Smooth muscle cell (in vitro differentiated cells): ENCODE data around the gene TSHZ2. TPM values are rescaled to one million over a fixed set of nuclear protein-coding genes. Genes with fewer than 3 reads are reported as not detected.
"Not testable (repeated sequence)": the region's sequence is repeated elsewhere in the genome, so short reads cannot be mapped to it uniquely, and the experiment has no call there.

ENCODE experiments used
- DNase-seq: peaks from one replicate; lab custom pipeline; 2025; ENCODE audit not compliant: unreplicated experiment; lab: John Stamatoyannopoulos, UW
- H2AFZ ChIP-seq: fragments of 200-600 bp; sonication (generic); 2 replicates; pipeline ENCODE4 v1.6.0; 2016; ENCODE audit warnings: antibody characterized with exemption, low read depth, mild to moderate bottlenecking
- H3F3A ChIP-seq: fragments of 200-600 bp; sonication (generic); 2 replicates; pipeline ENCODE4 v1.6.0; 2017; ENCODE audit warnings: antibody characterized with exemption, low read depth
- H3K27ac ChIP-seq: fragments of 200-600 bp; sonication (generic); 2 replicates; pipeline ENCODE4 v1.5.1; 2016; ENCODE audit warnings: low read depth, mild to moderate bottlenecking
- H3K27me3 ChIP-seq: fragments of 200-600 bp; sonication (generic); 2 replicates; pipeline ENCODE4 v1.6.1; 2016; ENCODE audit warnings: low read depth, mild to moderate bottlenecking
- H3K36me3 ChIP-seq: fragments of 200-600 bp; sonication (generic); 2 replicates; pipeline ENCODE4 v1.5.1; 2016; ENCODE audit warnings: low read depth
- H3K4me1 ChIP-seq: fragments of 200-600 bp; sonication (generic); 2 replicates; pipeline ENCODE4 v1.5.1; 2016; ENCODE audit warnings: low read depth
- H3K4me2 ChIP-seq: fragments of 200-600 bp; sonication (generic); 2 replicates; pipeline ENCODE4 v1.6.0; 2016; ENCODE audit warnings: mild to moderate bottlenecking
- H3K4me3 ChIP-seq: fragments of 200-600 bp; sonication (generic); 2 replicates; pipeline ENCODE4 v1.5.1; 2016; ENCODE audit warnings: mild to moderate bottlenecking
- H3K79me2 ChIP-seq: fragments of 200-600 bp; sonication (generic); 2 replicates; pipeline ENCODE4 v1.6.0; 2016; ENCODE audit warnings: low read depth, mild to moderate bottlenecking
- H3K9ac ChIP-seq: fragments of 200-600 bp; sonication (generic); 2 replicates; pipeline ENCODE4 v1.6.0; 2016; ENCODE audit warnings: low read depth
- H3K9me3 ChIP-seq: fragments of 200-600 bp; sonication (generic); replicated peaks from 2 replicates; pipeline ENCODE4 v1.5.1; 2016; ENCODE audit warnings: low read depth
- H4K20me1 ChIP-seq: fragments of 200-600 bp; sonication (generic); 2 replicates; pipeline ENCODE4 v1.6.0; 2016; ENCODE audit warnings: low read depth
- WGBS: methylation state at CpG from one replicate; pipeline ENCODE4 v1.1.7; 2016; ENCODE audit warnings: low lambda C conversion rate; 5-methylcytosine and 5-hydroxymethylcytosine counted together
- polyA plus RNA-seq: library from polyadenylated mRNA; unstranded; fragments of >200 nt; fragmentation: Nextera tagmentation; extraction: Ambion mirVana; gene quantifications from 2 replicates; pipeline ENCODE4 v1.2.1, GENCODE V29; 2016
- total RNA-seq: library from RNA; depleted of rRNA; stranded (reverse); fragments of >200 nt; gene quantifications from 2 replicates; pipeline ENCODE4 v1.2.3, GENCODE V29; 2014
- TF ChIP-seq, protein P1 (sequence below): fragments of 200-600 bp; sonication (generic); IDR thresholded peaks from 2 replicates; pipeline ENCODE4 v1.5.1; 2017; ENCODE audit warnings: borderline replicate concordance, mild to moderate bottlenecking, antibody characterized with exemption; ENCODE audit not compliant: insufficient read depth, poor library complexity, severe bottlenecking

Gene TSHZ2
- total and polyA plus RNA-seq, 2 experiments from 2014 or later, result 4.8 to 6.6 TPM

DNA sequence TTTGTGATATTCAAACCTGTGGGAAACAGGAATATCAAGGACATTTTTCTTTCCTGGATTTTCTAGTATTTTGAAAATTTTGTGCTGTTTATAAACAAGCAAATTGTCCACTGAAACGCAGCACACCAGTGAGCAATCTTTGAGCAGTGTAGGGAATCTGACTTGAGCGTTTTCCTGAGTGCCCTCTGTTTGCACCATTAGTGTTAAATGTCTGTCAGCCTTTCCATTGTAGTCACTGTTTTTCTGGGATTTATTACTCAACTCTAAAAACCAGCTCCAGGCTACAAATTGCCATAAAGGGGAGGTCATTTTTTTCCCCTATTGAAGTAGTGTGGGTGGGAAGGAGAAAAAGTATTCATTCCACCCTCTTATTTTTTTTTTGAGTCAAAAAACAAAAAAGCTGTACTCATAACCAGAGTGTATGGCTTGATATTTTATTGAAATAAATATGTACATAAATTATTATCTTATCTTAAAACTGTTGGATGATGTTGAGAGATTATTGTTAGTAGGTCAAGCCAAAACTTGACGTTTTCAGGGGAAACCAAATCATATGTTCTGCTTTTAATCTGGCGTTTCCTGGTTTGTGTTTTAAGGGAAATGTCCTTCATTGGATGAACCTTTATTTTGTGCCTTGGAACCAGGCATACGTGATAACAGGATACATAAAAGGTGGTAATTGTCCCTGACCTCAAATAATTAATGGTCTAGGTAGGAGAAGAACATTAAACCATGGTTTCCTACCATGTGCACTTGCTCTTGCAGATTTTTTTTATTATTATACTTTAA is 51.8 kb downstream of the TSHZ2 start:
- Histone ChIP-seq H3K4me2 (no peak overlapping the region), H3K9me3 (no peaks in the 10 kb centered on the region), H3K36me3 (no peaks in the 10 kb centered on the region), H4K20me1 (no peaks in the 10 kb centered on the region), H3K9ac (no peak overlapping the region), H3K4me1 (no peaks in the 10 kb centered on the region), H3K4me3 (no peak overlapping the region), H3F3A (no peaks in the 10 kb centered on the region), H3K27me3 (no peaks in the 10 kb centered on the region), H3K27ac (no peak overlapping the region), H3K79me2 (no peaks in the 10 kb centered on the region), H2AFZ (no peak overlapping the region)
- DNase-seq, result no peak
- TF ChIP-seq, protein P1, sequence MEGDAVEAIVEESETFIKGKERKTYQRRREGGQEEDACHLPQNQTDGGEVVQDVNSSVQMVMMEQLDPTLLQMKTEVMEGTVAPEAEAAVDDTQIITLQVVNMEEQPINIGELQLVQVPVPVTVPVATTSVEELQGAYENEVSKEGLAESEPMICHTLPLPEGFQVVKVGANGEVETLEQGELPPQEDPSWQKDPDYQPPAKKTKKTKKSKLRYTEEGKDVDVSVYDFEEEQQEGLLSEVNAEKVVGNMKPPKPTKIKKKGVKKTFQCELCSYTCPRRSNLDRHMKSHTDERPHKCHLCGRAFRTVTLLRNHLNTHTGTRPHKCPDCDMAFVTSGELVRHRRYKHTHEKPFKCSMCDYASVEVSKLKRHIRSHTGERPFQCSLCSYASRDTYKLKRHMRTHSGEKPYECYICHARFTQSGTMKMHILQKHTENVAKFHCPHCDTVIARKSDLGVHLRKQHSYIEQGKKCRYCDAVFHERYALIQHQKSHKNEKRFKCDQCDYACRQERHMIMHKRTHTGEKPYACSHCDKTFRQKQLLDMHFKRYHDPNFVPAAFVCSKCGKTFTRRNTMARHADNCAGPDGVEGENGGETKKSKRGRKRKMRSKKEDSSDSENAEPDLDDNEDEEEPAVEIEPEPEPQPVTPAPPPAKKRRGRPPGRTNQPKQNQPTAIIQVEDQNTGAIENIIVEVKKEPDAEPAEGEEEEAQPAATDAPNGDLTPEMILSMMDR, result no peak
- 55% methylated on average over 5 of the region's 5 CpGs for WGBS

DNA sequence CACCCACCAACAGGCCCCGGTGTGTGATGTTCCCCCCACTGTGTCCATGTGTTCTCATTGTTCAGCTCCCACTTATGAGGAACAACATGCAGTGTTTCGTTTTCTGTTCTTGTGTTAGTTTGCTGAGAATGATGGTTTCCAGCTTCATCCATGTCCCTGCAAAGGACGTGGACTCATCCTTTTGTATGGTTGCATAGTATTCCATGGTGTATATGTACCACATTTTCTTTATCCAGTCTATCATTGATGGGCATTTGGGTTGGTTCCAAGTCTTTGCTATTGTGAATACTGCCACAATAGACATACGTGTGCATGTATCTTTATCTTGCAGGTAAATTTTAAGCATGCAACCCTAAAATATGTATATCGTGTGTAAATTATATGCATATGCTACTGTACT is 52.5 kb downstream of the TSHZ2 start:
- H3K36me3 ChIP-seq, H3K79me2 ChIP-seq, H3K27ac ChIP-seq, H3K9me3 ChIP-seq, H3K9ac ChIP-seq, H3K4me2 ChIP-seq, H3F3A ChIP-seq, H4K20me1 ChIP-seq, H3K4me3 ChIP-seq, H3K27me3 ChIP-seq, H2AFZ ChIP-seq, H3K4me1 ChIP-seq, DNase-seq: not testable (repeated sequence)
- 93% methylated on average over 5 of the region's 5 CpGs for WGBS

DNA sequence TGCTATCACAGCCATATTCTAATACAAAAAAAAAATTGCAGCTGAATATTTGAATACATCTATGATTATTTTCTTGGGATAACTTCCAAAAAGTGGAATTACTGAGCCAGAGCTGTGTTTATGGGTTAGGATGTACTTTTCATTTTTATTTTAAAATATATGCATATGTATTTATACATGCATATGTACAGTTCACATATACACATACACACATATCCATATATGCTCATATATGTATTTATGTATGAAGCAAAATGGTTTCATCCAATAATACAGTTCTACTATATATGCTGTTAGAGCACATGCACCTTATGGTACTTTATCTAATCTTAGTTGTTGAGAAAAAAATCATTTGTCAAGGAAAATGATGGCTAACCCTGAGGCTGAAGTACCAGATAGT is 54.9 kb downstream of the TSHZ2 start:
- no peaks in the 10 kb centered on the region for H3F3A ChIP-seq
- H4K20me1 ChIP-seq, result no peaks in the 10 kb centered on the region
- H2AFZ ChIP-seq, result no peak overlapping the region
- no peak for DNase-seq
- no peak overlapping the region for H3K27ac ChIP-seq
- H3K4me3 ChIP-seq, result no peak overlapping the region
- H3K79me2 ChIP-seq, result no peaks in the 10 kb centered on the region
- H3K9ac ChIP-seq, result no peak overlapping the region
- TF ChIP-seq, protein P1, result no peak
- H3K4me2 ChIP-seq, result no peak overlapping the region
- peaks cover 1% of the 10 kb centered on the region for H3K4me1 ChIP-seq
- H3K36me3 ChIP-seq, result no peaks in the 10 kb centered on the region
- no peaks in the 10 kb centered on the region for H3K27me3 ChIP-seq
- no peaks in the 10 kb centered on the region for H3K9me3 ChIP-seq

DNA sequence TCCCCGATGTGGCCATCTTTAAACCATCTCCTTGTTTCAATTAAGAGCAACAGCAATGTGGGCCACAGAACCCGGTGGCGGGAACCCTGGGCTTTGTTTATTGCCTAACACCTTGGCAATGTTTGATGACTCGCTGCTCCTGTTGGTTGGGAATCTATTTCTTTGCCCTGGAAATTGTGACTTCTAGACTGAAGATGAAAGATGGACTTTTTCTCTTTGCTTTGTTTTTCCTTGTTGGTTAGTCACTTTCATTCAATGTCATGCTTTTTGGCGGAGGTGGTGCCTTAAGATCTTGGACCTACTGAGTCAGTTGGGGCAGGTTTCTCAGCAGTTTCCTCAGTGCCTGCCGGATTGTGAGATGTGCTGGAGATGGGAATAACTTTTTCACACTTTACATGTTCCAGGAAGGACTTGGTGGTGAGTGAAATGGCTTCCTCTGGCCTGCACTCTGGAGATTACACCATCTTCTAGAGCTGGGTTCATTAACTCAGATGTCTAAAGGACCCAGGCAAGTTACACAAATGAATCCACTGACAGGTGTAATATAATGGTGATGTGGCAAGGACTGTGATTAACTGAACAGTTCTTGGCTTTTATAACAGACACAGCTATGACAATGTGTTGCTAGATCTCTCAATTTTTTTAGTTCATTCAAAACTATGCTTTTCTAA is 56.3 kb downstream of the TSHZ2 start:
- no peak overlapping the region for H2AFZ ChIP-seq
- no peak overlapping the region for H3K27ac ChIP-seq
- no peaks in the 10 kb centered on the region for H3F3A ChIP-seq
- no peak for DNase-seq
- H3K4me2 ChIP-seq, result no peak overlapping the region
- H3K36me3 ChIP-seq, result no peaks in the 10 kb centered on the region
- H3K4me3 ChIP-seq, result no peak overlapping the region
- H3K79me2 ChIP-seq, result no peaks in the 10 kb centered on the region
- H3K9ac ChIP-seq, result no peak overlapping the region
- no peaks in the 10 kb centered on the region for H4K20me1 ChIP-seq
- no peaks in the 10 kb centered on the region for H3K9me3 ChIP-seq
- peaks cover 5% of the 10 kb centered on the region for H3K4me1 ChIP-seq
- TF ChIP-seq, protein P1, result no peak
- 90% methylated on average over 6 of the region's 6 CpGs for WGBS
- H3K27me3 ChIP-seq, result no peaks in the 10 kb centered on the region
